ACC112 (cell line): ENCODE measurements around the gene DYRK3.

ENCODE experiments used
- H2AFZ ChIP-seq: fragments of 200-600 bp; sonication (generic); one replicate; pipeline ENCODE4 v1.6.0; 2017; ENCODE audit warnings: antibody characterized with exemption, low read length; ENCODE audit not compliant: unreplicated experiment
- H3K27ac ChIP-seq: fragments of 200-600 bp; sonication (generic); 2 replicates; pipeline ENCODE4 v1.5.1; 2014; ENCODE audit warnings: low read depth, mild to moderate bottlenecking, antibody characterized with exemption, low read length, moderate library complexity
- H3K27me3 ChIP-seq: fragments of 200-600 bp; sonication (generic); 2 replicates; pipeline ENCODE4 v1.6.1; 2014; ENCODE audit warnings: mild to moderate bottlenecking, antibody characterized with exemption, low read length, moderate library complexity, mixed read lengths; ENCODE audit not compliant: insufficient read depth
- H3K36me3 ChIP-seq: fragments of 200-600 bp; sonication (generic); 2 replicates; pipeline ENCODE4 v1.6.1; 2016; ENCODE audit warnings: mild to moderate bottlenecking, antibody characterized with exemption, low read length, moderate library complexity, mixed read lengths; ENCODE audit not compliant: insufficient read depth
- H3K4me1 ChIP-seq: fragments of 200-600 bp; sonication (generic); one replicate; pipeline ENCODE4 v1.6.1; 2016; ENCODE audit warnings: low read length, mixed read lengths; ENCODE audit not compliant: insufficient read depth, unreplicated experiment, control insufficient read depth
- H3K4me3 ChIP-seq: fragments of 200-600 bp; sonication (generic); 2 replicates; pipeline ENCODE4 v1.5.1; 2014; ENCODE audit warnings: mild to moderate bottlenecking, low read depth, low read length
- H3K79me2 ChIP-seq: fragments of 200-600 bp; sonication (generic); one replicate; pipeline ENCODE4 v1.6.0; 2016; ENCODE audit warnings: low read length; ENCODE audit not compliant: control insufficient read depth, unreplicated experiment, insufficient read depth

DYRK3 gene

GRCh38 chr1:206649261-206649921 is 14.1 kb downstream of the DYRK3 start:
- Histone ChIP-seq H3K27ac (no peak overlapping the region), H3K36me3 (peaks cover 32% of the 10 kb centered on the region), H2AFZ (no peak overlapping the region), H3K79me2 (no peaks in the 10 kb centered on the region), H3K4me3 (no peak overlapping the region), H3K4me1 (peaks cover 5% of the 10 kb centered on the region), H3K27me3 (no peaks in the 10 kb centered on the region)

- H3K4me3 ChIP-seq: no peak overlapping the region
Observed at GRCh38 chr1:206651014-206651413, 15.7 kb downstream of the DYRK3 start.

GRCh38 chr1:206651958-206652890 is 16.9 kb downstream of the DYRK3 start:
- Histone ChIP-seq H3K79me2 (no peaks in the 10 kb centered on the region), H3K27me3 (no peaks in the 10 kb centered on the region), H3K4me3 (no peak overlapping the region), H3K36me3 (peaks cover 24% of the 10 kb centered on the region), H2AFZ (no peak overlapping the region), H3K4me1 (peaks cover 5% of the 10 kb centered on the region), H3K27ac (no peak overlapping the region)

More at GRCh38 chr1:206651014-206651413, 15.7 kb downstream of the DYRK3 start:
- peaks cover 5% of the 10 kb centered on the region for H3K4me1 ChIP-seq
- H3K27ac ChIP-seq: no peak overlapping the region
- no peaks in the 10 kb centered on the region for H3K79me2 ChIP-seq
- no peak overlapping the region for H2AFZ ChIP-seq
- H3K27me3 ChIP-seq: no peaks in the 10 kb centered on the region
- H3K36me3 ChIP-seq: peaks cover 32% of the 10 kb centered on the region

- Histone ChIP-seq H3K4me3 (no peak overlapping the region), H3K27ac (no peak overlapping the region), H3K79me2 (no peaks in the 10 kb centered on the region), H2AFZ (no peak overlapping the region), H3K36me3 (0 out of 2 replicates have a peak, but pooled peaks cover 12% of the 10 kb centered on the region), H3K27me3 (no peaks in the 10 kb centered on the region), H3K4me1 (peaks cover 5% of the 10 kb centered on the region)
Observed at GRCh38 chr1:206653715-206654459, 18.6 kb downstream of the DYRK3 start.

GRCh38 chr1:206654828-206655227 is 19.5 kb downstream of the DYRK3 start:
- H3K79me2 ChIP-seq: no peaks in the 10 kb centered on the region
- H2AFZ ChIP-seq: no peak overlapping the region
- 0 out of 2 replicates have a peak, but pooled peaks cover 7% of the 10 kb centered on the region for H3K36me3 ChIP-seq
- no peak overlapping the region for H3K4me3 ChIP-seq
- H3K27ac ChIP-seq: no peak overlapping the region
- no peaks in the 10 kb centered on the region for H3K27me3 ChIP-seq
- peaks cover 5% of the 10 kb centered on the region for H3K4me1 ChIP-seq

GRCh38 chr1:206655471-206655882 is 20.1 kb downstream of the DYRK3 start:
- Histone ChIP-seq H3K4me3 (no peak overlapping the region), H3K4me1 (peaks cover 5% of the 10 kb centered on the region), H2AFZ (no peak overlapping the region), H3K79me2 (no peaks in the 10 kb centered on the region), H3K36me3 (0 out of 2 replicates have a peak, but pooled peaks cover 7% of the 10 kb centered on the region), H3K27ac (no peak overlapping the region), H3K27me3 (no peaks in the 10 kb centered on the region)

GRCh38 chr1:206656936-206657335 is 21.6 kb downstream of the DYRK3 start:
- Histone ChIP-seq H3K27me3 (0 out of 2 replicates have a peak, but pooled peaks cover under 1% of the 10 kb centered on the region), H3K36me3 (no peaks in the 10 kb centered on the region), H3K27ac (no peak overlapping the region), H3K79me2 (no peaks in the 10 kb centered on the region), H2AFZ (no peak overlapping the region), H3K4me1 (peaks cover 5% of the 10 kb centered on the region), H3K4me3 (no peak overlapping the region)

- H3K4me3 ChIP-seq: no peak overlapping the region
- H3K4me1 ChIP-seq: peaks cover under 1% of the 10 kb centered on the region
- no peak overlapping the region for H2AFZ ChIP-seq
- H3K27me3 ChIP-seq: peaks cover 8% of the 10 kb centered on the region
- H3K36me3 ChIP-seq: no peaks in the 10 kb centered on the region
- H3K27ac ChIP-seq: no peak overlapping the region
- H3K79me2 ChIP-seq: no peaks in the 10 kb centered on the region
Observed at GRCh38 chr1:206657751-206658150, 22.4 kb downstream of the DYRK3 start.

GRCh38 chr1:206658264-206658980 is 23.1 kb downstream of the DYRK3 start:
- Histone ChIP-seq H3K79me2 (no peaks in the 10 kb centered on the region), H3K27ac (no peak overlapping the region), H3K4me3 (no peak overlapping the region), H2AFZ (no peak overlapping the region), H3K27me3 (peaks cover 15% of the 10 kb centered on the region), H3K4me1 (no peaks in the 10 kb centered on the region), H3K36me3 (no peaks in the 10 kb centered on the region)

- H3K4me3 ChIP-seq: no peak overlapping the region
- H2AFZ ChIP-seq: no peak overlapping the region
- no peaks in the 10 kb centered on the region for H3K79me2 ChIP-seq
- no peak overlapping the region for H3K27ac ChIP-seq
- H3K27me3 ChIP-seq: peaks cover 20% of the 10 kb centered on the region
- H3K4me1 ChIP-seq: peaks cover under 1% of the 10 kb centered on the region
- H3K36me3 ChIP-seq: no peaks in the 10 kb centered on the region
Observed at GRCh38 chr1:206658981-206659273, 23.6 kb downstream of the DYRK3 start.
